Measurements from ENCODE around the gene YIPF3. TPM values are rescaled to one million over a fixed set of nuclear protein-coding genes. Genes with fewer than 3 reads are reported as not detected.

Gene YIPF3
- polyA plus RNA-seq, 1 donor (not counting 4 experiments of a cell fraction or from before 2014, with no cell fraction given), result 136 TPM

GRCh38 chr6:43492673-43493072 is 24.1 kb downstream of the YIPF3 start:
- H3K4me3 ChIP-seq (ENCODE audit: control insufficient read depth in 2 of 3, extremely low read depth in 1 of 3, insufficient read depth in 2 of 3, low read depth in 1 of 3, low read length in 3 of 3), result peak overlapping the region in 1 of 3 experiments; percentile 22
- TF ChIP-seq EZH2 (IDR thresholded peaks at IDR 0.05; ENCODE audit: low read length), result no peak
- no peak for TF ChIP-seq CTCF (optimal IDR thresholded peaks at IDR 0.05 in 1 of 3, IDR thresholded peaks at IDR 0.05 in 1 of 3, conservative IDR thresholded peaks at IDR 0.05 in 1 of 3; ENCODE audit: extremely low read depth in 1 of 3, insufficient read depth in 2 of 3, low read length in 3 of 3)
- DNase-seq (ENCODE audit: low read depth, low spot score), result no peak
- peak overlapping the region; percentile 10 for H3K9ac ChIP-seq (ENCODE audit: control insufficient read depth, extremely low read depth, insufficient read depth, low read length)
- dilution Hi-C loops (cut with MboI; ENCODE audit: extremely low pct_ligation_motif_present, low sequenced_read_pairs), result no loop called here
- peaks cover 2% of the 10 kb centered on the region for H3K9me1 ChIP-seq (ENCODE audit: control insufficient read depth, extremely low read depth, insufficient read depth, low read length)
- H3K36me3 ChIP-seq (ENCODE audit: control insufficient read depth in 2 of 2, extremely low read depth in 1 of 2, insufficient read depth in 2 of 2, low read length in 2 of 2), result peaks cover 3 to 24% of the 10 kb centered on the region in 2 experiments
- no peak overlapping the region for H2AFZ ChIP-seq (ENCODE audit: control insufficient read depth, low read length)
- no peaks in the 10 kb centered on the region for H4K20me1 ChIP-seq (ENCODE audit: control insufficient read depth, extremely low read depth, insufficient read depth, low read length)
- FAIRE-seq, result no peak
- H3K79me2 ChIP-seq (ENCODE audit: control insufficient read depth, insufficient read depth, low read length), result peaks cover 22% of the 10 kb centered on the region
- H3K9me3 ChIP-seq (ENCODE audit: control insufficient read depth, low read depth, low read length), result no peaks in the 10 kb centered on the region
- H3K4me2 ChIP-seq (ENCODE audit: control insufficient read depth, extremely low read depth, insufficient read depth, low read depth, low read length), result peak overlapping the region; percentile 69
- H3K4me1 ChIP-seq (ENCODE audit: control insufficient read depth, extremely low read depth, insufficient read depth, low read length), result peaks cover 62% of the 10 kb centered on the region
- H3K27ac ChIP-seq (ENCODE audit: control insufficient read depth, insufficient read depth, low read length), result peak overlapping the region; percentile 54
- no peaks in the 10 kb centered on the region for H3K27me3 ChIP-seq (ENCODE audit: control insufficient read depth, extremely low read depth, insufficient read depth, low read length)

- H2AFZ ChIP-seq (ENCODE audit: control insufficient read depth, low read length), result no peak overlapping the region
- no peaks in the 10 kb centered on the region for H3K9me3 ChIP-seq (ENCODE audit: control insufficient read depth, low read depth, low read length)
- H3K4me1 ChIP-seq (ENCODE audit: control insufficient read depth, extremely low read depth, insufficient read depth, low read length), result peaks cover 58% of the 10 kb centered on the region
- dilution Hi-C loops (cut with MboI; ENCODE audit: extremely low pct_ligation_motif_present, low sequenced_read_pairs), result no loop called here
- no peak for TF ChIP-seq CTCF (optimal IDR thresholded peaks at IDR 0.05 in 1 of 3, IDR thresholded peaks at IDR 0.05 in 1 of 3, conservative IDR thresholded peaks at IDR 0.05 in 1 of 3; ENCODE audit: extremely low read depth in 1 of 3, insufficient read depth in 2 of 3, low read length in 3 of 3)
- peak overlapping the region; percentile 10 for H3K9ac ChIP-seq (ENCODE audit: control insufficient read depth, extremely low read depth, insufficient read depth, low read length)
- H3K9me1 ChIP-seq (ENCODE audit: control insufficient read depth, extremely low read depth, insufficient read depth, low read length), result peaks cover 2% of the 10 kb centered on the region
- no peaks in the 10 kb centered on the region for H4K20me1 ChIP-seq (ENCODE audit: control insufficient read depth, extremely low read depth, insufficient read depth, low read length)
- H3K79me2 ChIP-seq (ENCODE audit: control insufficient read depth, insufficient read depth, low read length), result peaks cover 20% of the 10 kb centered on the region
- peak overlapping the region; percentile 69 for H3K4me2 ChIP-seq (ENCODE audit: control insufficient read depth, extremely low read depth, insufficient read depth, low read depth, low read length)
- FAIRE-seq, result peak; percentile 48
- H3K27me3 ChIP-seq (ENCODE audit: control insufficient read depth, extremely low read depth, insufficient read depth, low read length), result no peaks in the 10 kb centered on the region
- H3K4me3 ChIP-seq (ENCODE audit: control insufficient read depth in 2 of 3, extremely low read depth in 1 of 3, insufficient read depth in 2 of 3, low read depth in 1 of 3, low read length in 3 of 3), result peak overlapping the region in 1 of 3 experiments; percentile 22
- peak overlapping the region; percentile 54 for H3K27ac ChIP-seq (ENCODE audit: control insufficient read depth, insufficient read depth, low read length)
- no peak for DNase-seq (ENCODE audit: low read depth, low spot score)
- H3K36me3 ChIP-seq (ENCODE audit: control insufficient read depth in 2 of 2, extremely low read depth in 1 of 2, insufficient read depth in 2 of 2, low read length in 2 of 2), result peaks cover 0 to 21% of the 10 kb centered on the region in 2 experiments
Observed at GRCh38 chr6:43491750-43492661, 24.7 kb downstream of the YIPF3 start.
